ENCODE data around the gene MYO1C. TPM values are rescaled to one million over a fixed set of nuclear protein-coding genes. Genes with fewer than 3 reads are reported as not detected.
A peak's percentile ranks its signal among the peaks of the same experiment; 100 is the strongest.
"Not testable (repeated sequence)": the region's sequence is repeated elsewhere in the genome, so short reads cannot be mapped to it uniquely, and the experiment has no call there.

Gene MYO1C
- total RNA-seq, 1 donor from 2014 or later, result 322 TPM

DNA sequence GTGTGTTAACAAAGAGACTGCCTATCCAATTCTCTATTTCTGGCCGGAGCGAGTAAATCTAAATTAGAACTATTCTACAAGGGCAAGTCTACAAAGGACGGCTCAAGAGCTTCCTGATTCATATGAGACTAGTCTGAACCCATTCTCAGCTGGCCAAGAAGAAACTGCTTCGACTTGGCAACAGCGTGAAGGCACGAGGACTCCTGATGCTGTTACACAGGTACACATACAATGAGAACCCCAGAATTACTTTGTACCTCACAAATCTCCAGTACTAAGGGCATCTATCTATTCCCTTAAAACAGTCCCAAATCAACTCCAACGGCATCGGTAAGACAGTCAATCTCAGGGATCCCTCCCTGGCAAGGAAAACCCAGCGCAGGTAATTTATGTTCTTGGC is 37.9 kb downstream of the MYO1C start:
- intact Hi-C loops (cut with DNase I), result no loop called here
- H3K27ac ChIP-seq, result peak overlapping the region; percentile 96
- H3K27me3 ChIP-seq, result no peaks in the 10 kb centered on the region
- H3K36me3 ChIP-seq, result peaks cover 10% of the 10 kb centered on the region
- H3K4me1 ChIP-seq, result peaks cover 37% of the 10 kb centered on the region
- TF ChIP-seq, protein P1, sequence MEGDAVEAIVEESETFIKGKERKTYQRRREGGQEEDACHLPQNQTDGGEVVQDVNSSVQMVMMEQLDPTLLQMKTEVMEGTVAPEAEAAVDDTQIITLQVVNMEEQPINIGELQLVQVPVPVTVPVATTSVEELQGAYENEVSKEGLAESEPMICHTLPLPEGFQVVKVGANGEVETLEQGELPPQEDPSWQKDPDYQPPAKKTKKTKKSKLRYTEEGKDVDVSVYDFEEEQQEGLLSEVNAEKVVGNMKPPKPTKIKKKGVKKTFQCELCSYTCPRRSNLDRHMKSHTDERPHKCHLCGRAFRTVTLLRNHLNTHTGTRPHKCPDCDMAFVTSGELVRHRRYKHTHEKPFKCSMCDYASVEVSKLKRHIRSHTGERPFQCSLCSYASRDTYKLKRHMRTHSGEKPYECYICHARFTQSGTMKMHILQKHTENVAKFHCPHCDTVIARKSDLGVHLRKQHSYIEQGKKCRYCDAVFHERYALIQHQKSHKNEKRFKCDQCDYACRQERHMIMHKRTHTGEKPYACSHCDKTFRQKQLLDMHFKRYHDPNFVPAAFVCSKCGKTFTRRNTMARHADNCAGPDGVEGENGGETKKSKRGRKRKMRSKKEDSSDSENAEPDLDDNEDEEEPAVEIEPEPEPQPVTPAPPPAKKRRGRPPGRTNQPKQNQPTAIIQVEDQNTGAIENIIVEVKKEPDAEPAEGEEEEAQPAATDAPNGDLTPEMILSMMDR (IDR thresholded peaks at IDR 0.05), result no peak
- peak overlapping the region; percentile 99 for H3K4me3 ChIP-seq
- no peaks in the 10 kb centered on the region for H3K9me3 ChIP-seq
- ATAC-seq (no peak), DNase-seq (no peak)

DNA sequence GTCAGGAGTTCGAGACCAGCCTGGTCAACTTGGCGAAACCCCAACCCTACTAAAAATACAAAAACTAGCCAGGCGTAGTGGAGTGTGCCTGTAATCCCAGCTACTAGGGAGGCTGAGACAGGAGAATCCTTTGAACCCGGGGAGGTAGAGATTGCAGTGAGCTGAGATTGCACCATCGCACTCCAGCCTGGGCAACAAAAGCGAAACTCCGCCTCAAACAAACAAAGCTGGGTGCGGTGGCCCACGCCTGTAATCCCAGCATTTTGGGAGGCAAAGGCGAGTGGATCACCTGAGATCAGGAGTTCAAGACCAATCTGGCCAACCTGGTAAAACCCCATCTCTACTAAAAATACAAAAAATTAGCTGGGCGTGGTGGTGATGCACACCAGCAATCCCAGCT is 38.8 kb downstream of the MYO1C start:
- intact Hi-C loops (cut with DNase I); H3K27ac ChIP-seq; H3K36me3 ChIP-seq; DNase-seq; ATAC-seq; H3K27me3 ChIP-seq; H3K9me3 ChIP-seq; H3K4me3 ChIP-seq: not testable (repeated sequence)
- peaks cover 44% of the 10 kb centered on the region for H3K4me1 ChIP-seq

DNA sequence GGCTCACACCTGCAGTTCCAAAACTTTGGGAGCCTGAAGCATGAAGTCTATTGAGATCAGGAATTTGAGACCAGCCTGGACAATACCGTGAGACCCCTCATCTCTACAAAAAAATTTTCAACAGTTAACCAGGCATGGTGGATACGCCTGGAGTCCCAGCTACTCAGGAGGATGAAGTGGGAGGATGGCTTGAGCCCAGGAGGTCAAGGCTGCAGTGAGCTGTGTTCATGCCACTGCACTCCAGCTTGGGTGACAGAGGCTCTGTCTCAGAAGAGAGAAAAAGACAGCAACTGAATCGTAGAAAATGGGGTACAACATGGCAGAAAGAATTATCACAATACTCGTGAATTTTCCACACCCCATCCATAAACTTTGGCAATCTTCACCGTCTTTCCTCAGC is 39.6 kb downstream of the MYO1C start:
- H3K27ac ChIP-seq, result no peak overlapping the region
- ATAC-seq, result no peak
- no peak for DNase-seq
- TF ChIP-seq, protein P1 (IDR thresholded peaks at IDR 0.05), result no peak
- peaks cover 51% of the 10 kb centered on the region for H3K4me1 ChIP-seq
- intact Hi-C loops (cut with DNase I), result no loop called here
- no peaks in the 10 kb centered on the region for H3K9me3 ChIP-seq
- no peaks in the 10 kb centered on the region for H3K27me3 ChIP-seq
- no peak overlapping the region for H3K4me3 ChIP-seq
- H3K36me3 ChIP-seq, result peaks cover 10% of the 10 kb centered on the region

DNA sequence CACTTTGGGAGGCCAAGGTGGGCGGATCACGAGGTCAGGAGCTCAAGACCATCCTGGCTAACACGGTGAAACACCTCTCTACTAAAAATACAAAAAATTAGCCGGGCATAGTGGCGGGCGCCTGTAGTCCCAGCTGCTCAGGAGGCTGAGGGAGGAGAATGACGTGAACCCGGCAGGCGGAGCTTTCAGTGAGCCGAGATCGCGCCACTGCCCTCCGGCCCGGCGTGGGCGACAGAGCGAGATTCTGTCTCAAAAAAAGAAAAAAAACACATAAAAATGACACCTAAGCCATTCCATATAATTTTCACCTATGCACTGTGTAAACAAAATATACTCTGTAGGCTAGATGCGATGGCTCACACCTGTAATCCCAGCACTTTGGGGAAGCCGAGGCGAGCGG is 42.2 kb downstream of the MYO1C start:
- ATAC-seq; H3K36me3 ChIP-seq; H3K9me3 ChIP-seq; intact Hi-C loops (cut with DNase I); DNase-seq; H3K27me3 ChIP-seq; H3K4me3 ChIP-seq: not testable (repeated sequence)
- H3K27ac ChIP-seq, result peak overlapping the region; percentile 72
- peaks cover 56% of the 10 kb centered on the region for H3K4me1 ChIP-seq

DNA sequence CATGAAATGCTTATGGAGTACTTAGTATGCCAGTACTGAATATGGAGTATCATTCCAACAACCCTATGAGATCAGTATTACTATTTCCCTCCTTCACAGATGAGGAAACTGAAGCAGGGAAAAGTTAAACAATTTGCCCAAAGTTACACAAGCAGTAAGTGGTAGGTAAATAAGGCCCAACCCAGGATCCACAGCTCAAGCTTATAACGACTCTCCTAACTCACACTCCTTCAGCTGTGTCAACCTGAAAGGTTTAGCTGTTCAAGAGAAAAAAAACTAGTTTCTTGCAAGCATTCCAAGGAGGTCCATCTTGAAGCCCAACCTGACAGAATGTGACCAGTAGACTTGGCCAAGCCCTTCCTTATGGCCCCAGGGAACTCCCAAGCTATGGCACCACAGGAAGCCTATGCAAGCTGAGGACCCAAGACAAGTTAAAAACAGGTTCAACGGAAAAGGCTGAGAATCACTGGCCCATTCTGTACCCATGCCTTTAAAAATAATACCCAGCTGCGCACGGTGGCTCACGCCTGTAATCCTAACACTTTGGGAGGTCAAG is 43.0 kb downstream of the MYO1C start:
- Histone ChIP-seq H3K4me1 (peaks cover 50% of the 10 kb centered on the region), H3K9me3 (no peaks in the 10 kb centered on the region), H3K27me3 (no peaks in the 10 kb centered on the region), H3K36me3 (peaks cover 10% of the 10 kb centered on the region), H3K4me3 (no peak overlapping the region), H3K27ac (peak overlapping the region; percentile 72)
- peak; percentile 88 for ATAC-seq
- no peak for DNase-seq
- TF ChIP-seq, protein P1 (IDR thresholded peaks at IDR 0.05), result no peak
- intact Hi-C loops (cut with DNase I), result no loop called here

DNA sequence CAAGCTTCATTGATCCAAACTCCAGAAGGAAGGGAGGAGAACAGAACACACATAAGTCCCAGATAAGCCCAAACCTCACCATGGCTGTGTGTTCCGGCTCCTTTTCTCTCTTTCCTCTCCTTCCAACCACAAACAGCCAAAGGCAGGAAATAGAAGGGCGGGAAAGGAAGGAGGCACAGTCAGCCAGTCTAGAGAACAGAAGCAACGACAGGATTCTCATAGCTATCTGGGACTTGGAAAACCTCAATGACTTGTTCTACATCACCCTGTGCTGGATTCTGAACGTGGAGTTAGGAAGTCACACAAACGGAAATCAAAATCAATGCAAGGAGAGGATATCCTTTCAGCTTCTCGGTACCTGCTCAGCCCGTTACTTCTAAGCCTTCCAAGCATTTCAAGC is 45.4 kb downstream of the MYO1C start:
- Histone ChIP-seq H3K4me1 (peaks cover 31% of the 10 kb centered on the region), H3K36me3 (peaks cover 2% of the 10 kb centered on the region), H3K9me3 (no peaks in the 10 kb centered on the region), H3K27me3 (no peaks in the 10 kb centered on the region), H3K4me3 (no peak overlapping the region), H3K27ac (peak overlapping the region; percentile 72)
- ATAC-seq (peak; percentile 9), DNase-seq (no peak)
- TF ChIP-seq, protein P1 (IDR thresholded peaks at IDR 0.05), result no peak
- intact Hi-C loops (cut with DNase I), result no loop called here

DNA sequence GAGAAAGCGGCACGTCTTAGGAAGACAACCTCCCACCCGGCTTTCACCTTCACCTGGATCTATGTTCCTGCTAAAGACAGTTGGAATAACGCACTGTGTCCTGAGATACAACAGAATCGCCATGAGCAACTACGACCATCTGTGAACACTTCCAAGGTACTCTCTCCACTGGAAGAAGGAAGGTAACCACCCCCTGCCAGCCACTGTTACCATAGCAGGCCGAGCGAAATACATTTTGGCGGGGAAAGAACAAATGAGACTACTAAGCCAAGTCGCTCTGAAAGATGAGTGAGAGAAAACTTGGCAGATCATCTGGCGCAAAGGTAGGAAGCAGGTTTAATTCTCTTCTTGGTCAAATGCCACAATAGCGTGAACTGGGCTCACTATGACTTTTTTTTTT is 46.3 kb downstream of the MYO1C start:
- ATAC-seq (no peak), DNase-seq (no peak)
- no peaks in the 10 kb centered on the region for H3K27me3 ChIP-seq
- H3K27ac ChIP-seq, result peak overlapping the region; percentile 72
- no peaks in the 10 kb centered on the region for H3K9me3 ChIP-seq
- H3K4me1 ChIP-seq, result peaks cover 31% of the 10 kb centered on the region
- TF ChIP-seq, protein P1 (IDR thresholded peaks at IDR 0.05), result no peak
- no peak overlapping the region for H3K4me3 ChIP-seq
- H3K36me3 ChIP-seq, result no peaks in the 10 kb centered on the region
- intact Hi-C loops (cut with DNase I), result no loop called here

DNA sequence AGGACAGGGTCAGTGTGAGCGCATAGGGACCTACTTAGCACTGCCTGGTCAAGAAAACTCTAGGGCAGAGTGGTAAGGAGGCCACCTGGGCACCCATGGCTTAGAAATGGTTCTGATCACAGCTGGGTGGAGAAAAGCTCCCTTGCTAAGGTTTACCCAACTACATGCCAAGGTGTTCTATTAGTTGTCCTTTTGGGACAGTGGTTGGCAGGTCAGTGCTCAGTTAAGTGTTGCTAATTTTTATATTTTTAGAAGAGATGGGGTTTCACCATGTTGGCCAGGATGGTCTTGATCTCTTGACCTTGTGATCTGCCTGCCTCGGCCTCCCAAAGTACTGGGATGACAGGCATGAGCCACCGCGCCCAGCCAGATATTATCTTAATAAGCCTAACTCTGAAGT is 46.8 kb downstream of the MYO1C start:
- H3K27ac ChIP-seq; intact Hi-C loops (cut with DNase I): not testable (repeated sequence)

DNA sequence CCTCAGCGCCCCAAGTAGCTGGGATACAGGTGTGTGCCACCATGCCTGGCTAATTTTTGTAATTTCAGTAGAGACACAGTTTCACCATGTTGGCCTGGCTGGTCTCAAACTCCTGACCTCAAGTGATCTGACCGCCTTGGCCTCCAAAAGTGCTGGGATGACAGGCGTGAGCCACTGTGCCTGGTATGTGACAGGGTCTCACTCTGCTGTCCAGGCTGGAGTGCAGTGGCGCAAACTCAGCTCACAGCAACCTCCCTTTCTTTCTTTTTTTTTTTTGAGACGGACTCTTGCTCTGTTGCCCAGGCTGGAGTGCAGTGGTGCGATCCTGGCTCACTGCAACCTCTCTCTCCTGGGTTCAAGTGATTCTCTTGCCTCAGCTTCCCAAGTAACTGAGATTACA is 49.8 kb downstream of the MYO1C start:
- DNase-seq; H3K4me1 ChIP-seq; ATAC-seq; H3K36me3 ChIP-seq; intact Hi-C loops (cut with DNase I); H3K27me3 ChIP-seq; H3K4me3 ChIP-seq; H3K27ac ChIP-seq; H3K9me3 ChIP-seq: not testable (repeated sequence)

More for the DNA sequence above, 46.8 kb downstream of the MYO1C start:
- H3K4me3 ChIP-seq, H3K27me3 ChIP-seq, H3K36me3 ChIP-seq, H3K9me3 ChIP-seq, DNase-seq, ATAC-seq: not testable (repeated sequence)
- peaks cover 31% of the 10 kb centered on the region for H3K4me1 ChIP-seq
